Uterus (tissue), 2 donors: Measurements from ENCODE around the gene LAPTM5.

Experiments
- CTCF ChIP-seq, 4 experiments: fragments of 200-600 bp in 2 of 4; fragments of 450-650 bp in 2 of 4; sonication (generic) in 2 of 4; IDR thresholded peaks; one replicate each; pipeline ENCODE4 v1.5.1; 2016 to 2019; ENCODE audit warnings: antibody characterized with exemption in 4 of 4, mild to moderate bottlenecking in 2 of 4, moderate library complexity in 1 of 4
- POLR2A ChIP-seq, 2 donors: fragments of 450-650 bp; IDR thresholded peaks; one replicate each; pipeline ENCODE4 v1.6.1; 2016; ENCODE audit warnings: antibody characterized with exemption in 2 of 2, mild to moderate bottlenecking in 1 of 2, moderate library complexity in 1 of 2

GRCh38 chr1:30726773-30727684 lies 30.5 kb downstream of the LAPTM5 start:
- TF ChIP-seq POLR2A (IDR thresholded peaks at IDR 0.05) (no peak), CTCF (IDR thresholded peaks at IDR 0.05) (no peak)
